ENCODE measurements around the gene TMTC1. TPM values are rescaled to one million over a fixed set of nuclear protein-coding genes. Genes with fewer than 3 reads are reported as not detected.

TMTC1 gene
- total RNA-seq, 6 experiments from 2014 or later = not detected

DNA sequence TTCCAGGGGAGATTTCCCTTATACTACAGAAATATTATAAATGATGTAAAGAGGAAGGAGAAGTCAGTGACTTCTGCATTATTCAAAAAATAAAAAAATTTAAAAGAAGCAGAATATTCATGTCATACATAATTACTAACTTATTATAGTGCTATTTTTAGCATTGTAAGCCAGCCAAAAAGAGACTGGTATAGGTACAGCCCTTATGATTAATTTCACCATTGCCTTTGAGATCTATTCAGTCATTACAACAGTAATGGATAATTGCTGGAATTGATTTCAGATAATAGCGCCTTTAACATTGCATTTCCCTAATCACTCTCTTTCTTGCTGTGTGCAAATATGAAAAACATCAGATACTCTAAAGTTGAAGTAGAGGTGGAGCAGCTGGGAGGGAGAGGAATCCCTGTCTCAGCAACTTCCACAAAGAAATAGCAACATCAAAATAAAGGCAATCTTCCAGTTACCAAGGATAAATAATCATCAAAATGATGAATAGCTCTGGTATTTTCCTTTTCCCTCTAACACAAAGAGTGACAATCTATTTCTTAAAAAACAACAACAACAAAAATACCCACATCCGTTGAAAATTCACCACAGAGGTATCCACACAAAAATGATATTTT is 214.5 kb downstream of the TMTC1 start:
- TF ChIP-seq, protein P1, sequence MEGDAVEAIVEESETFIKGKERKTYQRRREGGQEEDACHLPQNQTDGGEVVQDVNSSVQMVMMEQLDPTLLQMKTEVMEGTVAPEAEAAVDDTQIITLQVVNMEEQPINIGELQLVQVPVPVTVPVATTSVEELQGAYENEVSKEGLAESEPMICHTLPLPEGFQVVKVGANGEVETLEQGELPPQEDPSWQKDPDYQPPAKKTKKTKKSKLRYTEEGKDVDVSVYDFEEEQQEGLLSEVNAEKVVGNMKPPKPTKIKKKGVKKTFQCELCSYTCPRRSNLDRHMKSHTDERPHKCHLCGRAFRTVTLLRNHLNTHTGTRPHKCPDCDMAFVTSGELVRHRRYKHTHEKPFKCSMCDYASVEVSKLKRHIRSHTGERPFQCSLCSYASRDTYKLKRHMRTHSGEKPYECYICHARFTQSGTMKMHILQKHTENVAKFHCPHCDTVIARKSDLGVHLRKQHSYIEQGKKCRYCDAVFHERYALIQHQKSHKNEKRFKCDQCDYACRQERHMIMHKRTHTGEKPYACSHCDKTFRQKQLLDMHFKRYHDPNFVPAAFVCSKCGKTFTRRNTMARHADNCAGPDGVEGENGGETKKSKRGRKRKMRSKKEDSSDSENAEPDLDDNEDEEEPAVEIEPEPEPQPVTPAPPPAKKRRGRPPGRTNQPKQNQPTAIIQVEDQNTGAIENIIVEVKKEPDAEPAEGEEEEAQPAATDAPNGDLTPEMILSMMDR (IDR thresholded peaks at IDR 0.05) = no peak
- H3K36me3 Mint-ChIP-seq (ENCODE audit: low read depth) = no peaks in the 10 kb centered on the region
- no peak overlapping the region for H3K27ac Mint-ChIP-seq
- peaks cover 4% of the 10 kb centered on the region for H3K27me3 Mint-ChIP-seq (ENCODE audit: insufficient read depth)
- no peak overlapping the region for H3K4me3 Mint-ChIP-seq
- DNase-seq = no peak
- H3K4me1 Mint-ChIP-seq (ENCODE audit: low read depth) = no peaks in the 10 kb centered on the region
- peaks cover 27% of the 10 kb centered on the region for H3K9me3 Mint-ChIP-seq

DNA sequence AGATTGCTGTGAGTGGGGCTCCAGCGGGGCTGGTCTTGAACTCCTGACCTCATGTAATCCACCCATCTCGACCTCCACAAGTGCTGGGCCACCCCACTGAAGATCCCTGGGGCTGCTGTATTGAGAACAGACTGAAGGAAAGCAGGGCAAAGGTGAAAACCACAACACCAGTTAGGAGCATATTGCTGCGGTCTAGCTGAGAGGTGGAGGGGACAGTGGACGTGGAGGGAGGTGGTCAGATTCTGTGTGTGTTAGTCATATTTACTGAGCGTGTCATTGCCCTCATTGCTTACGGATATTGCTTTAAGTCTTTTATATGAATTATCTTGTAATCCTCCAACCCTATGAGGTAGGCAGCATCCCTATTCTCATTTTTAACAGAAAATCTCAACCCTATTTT is 217.3 kb downstream of the TMTC1 start:
- no peak overlapping the region for H3K27ac Mint-ChIP-seq
- DNase-seq = no peak
- no peaks in the 10 kb centered on the region for H3K36me3 Mint-ChIP-seq (ENCODE audit: low read depth)

DNA sequence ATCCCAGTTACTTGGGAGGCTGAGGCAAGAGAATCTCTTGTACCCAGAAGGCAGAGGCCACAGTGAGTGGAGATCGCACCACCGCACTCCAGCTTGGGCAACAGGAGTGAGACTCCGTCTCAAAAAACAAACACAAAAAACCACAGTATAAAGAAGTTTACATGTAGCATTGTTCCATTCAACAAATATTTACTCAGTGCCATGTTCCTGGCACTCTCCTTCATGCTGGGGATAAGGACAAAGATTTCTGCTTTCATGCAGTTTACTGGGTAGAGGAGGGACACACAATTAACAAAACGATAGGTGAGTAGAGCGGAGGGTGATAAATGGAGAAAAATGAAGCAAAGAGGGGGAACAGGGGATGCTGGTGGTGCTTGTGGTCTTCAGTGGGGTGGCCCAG is 218.0 kb downstream of the TMTC1 start:
- no peak overlapping the region for H3K27ac Mint-ChIP-seq
- peaks cover 23% of the 10 kb centered on the region for H3K9me3 Mint-ChIP-seq
- no peak overlapping the region for H3K4me3 Mint-ChIP-seq
- no peak for DNase-seq
- peaks cover 4% of the 10 kb centered on the region for H3K27me3 Mint-ChIP-seq (ENCODE audit: insufficient read depth)
- TF ChIP-seq, protein P1 (IDR thresholded peaks at IDR 0.05) = no peak
- H3K36me3 Mint-ChIP-seq (ENCODE audit: low read depth) = no peaks in the 10 kb centered on the region
- H3K4me1 Mint-ChIP-seq (ENCODE audit: low read depth) = no peaks in the 10 kb centered on the region

More for the DNA sequence above, 217.3 kb downstream of the TMTC1 start:
- peaks cover 23% of the 10 kb centered on the region for H3K9me3 Mint-ChIP-seq
- no peak overlapping the region for H3K4me3 Mint-ChIP-seq
- H3K27me3 Mint-ChIP-seq (ENCODE audit: insufficient read depth) = peaks cover 4% of the 10 kb centered on the region
- TF ChIP-seq, protein P1 (IDR thresholded peaks at IDR 0.05) = no peak
- H3K4me1 Mint-ChIP-seq (ENCODE audit: low read depth) = no peaks in the 10 kb centered on the region

DNA sequence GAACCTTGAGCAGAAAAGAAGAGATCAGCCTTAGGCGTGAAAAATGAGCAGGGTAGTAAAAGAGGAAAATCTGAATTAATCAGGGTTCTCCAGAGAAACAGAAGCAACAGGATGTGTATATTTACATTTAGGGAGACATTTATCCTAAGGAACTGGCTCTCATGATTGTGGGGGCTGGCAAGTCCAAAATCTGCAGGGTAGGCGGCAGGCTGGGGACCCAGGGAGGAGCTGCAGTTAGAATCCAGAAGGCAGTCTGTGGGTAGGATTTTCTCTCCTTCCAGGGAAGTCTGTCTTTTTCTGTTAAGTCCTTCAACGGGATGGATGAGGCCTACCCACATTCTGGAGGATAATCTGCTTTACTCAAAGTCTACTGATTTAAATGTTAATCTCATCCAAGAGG is 218.8 kb downstream of the TMTC1 start:
- Mint-ChIP-seq H3K4me3 (no peak overlapping the region), H3K27ac (no peak overlapping the region), H3K27me3 (ENCODE audit: insufficient read depth) (peaks cover 4% of the 10 kb centered on the region), H3K4me1 (ENCODE audit: low read depth) (no peaks in the 10 kb centered on the region), H3K9me3 (peaks cover 23% of the 10 kb centered on the region), H3K36me3 (ENCODE audit: low read depth) (no peaks in the 10 kb centered on the region)
- TF ChIP-seq, protein P1 (IDR thresholded peaks at IDR 0.05) = no peak
- no peak for DNase-seq

DNA sequence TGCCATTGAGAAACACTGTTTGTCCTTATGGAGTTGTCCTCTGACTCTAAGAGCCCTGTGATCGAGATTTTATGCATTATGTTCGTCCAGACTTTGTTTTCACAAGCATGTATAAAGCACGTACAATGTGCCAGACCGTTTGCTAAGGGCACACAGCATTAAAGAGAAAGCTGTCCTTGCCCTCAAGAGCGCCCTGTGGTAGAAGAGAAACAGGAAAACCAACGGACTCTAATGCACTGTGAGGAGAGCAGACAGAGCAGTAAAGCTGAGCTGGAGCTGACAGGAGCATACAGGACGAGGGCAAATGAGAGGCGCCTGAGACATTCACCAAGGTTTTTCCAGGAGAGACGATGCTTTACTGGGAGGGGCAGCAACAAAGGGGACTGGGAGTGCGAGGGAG is 220.1 kb downstream of the TMTC1 start:
- H3K27me3 Mint-ChIP-seq (ENCODE audit: insufficient read depth) = peaks cover 3% of the 10 kb centered on the region
- TF ChIP-seq, protein P1 (IDR thresholded peaks at IDR 0.05) = no peak
- H3K4me1 Mint-ChIP-seq (ENCODE audit: low read depth) = no peaks in the 10 kb centered on the region
- no peak overlapping the region for H3K4me3 Mint-ChIP-seq
- no peak overlapping the region for H3K27ac Mint-ChIP-seq
- H3K9me3 Mint-ChIP-seq = peaks cover 23% of the 10 kb centered on the region
- no peaks in the 10 kb centered on the region for H3K36me3 Mint-ChIP-seq (ENCODE audit: low read depth)
- no peak for DNase-seq

All from HFFc6 (cell line).